PC-3 (cell line): ENCODE measurements around the gene BSCL2. TPM values are rescaled to one million over a fixed set of nuclear protein-coding genes. Genes with fewer than 3 reads are reported as not detected.

Experiments
- ATAC-seq: fragments of 200-7000 bp; cut with Tn5 transposase; 2 replicates; pipeline ENCODE4 v1.9.1; 2020; ENCODE audit warnings: mild to moderate bottlenecking, moderate library complexity
- BruUV-seq: library from RNA; stranded (reverse); fragments of 400-500 nt; replicated peaks from 2 replicates; lab custom pipeline; 2021; lab: Mats Ljungman, UMichigan
- CTCF ChIA-PET: fragments of 300-600 bp; sonication (Branson Sonifier 250); formaldehyde crosslinking; loops from one replicate; lab custom pipeline; 2022; ENCODE audit warnings: antibody characterized with exemption; lab: Charles Lee
- POLR2A ChIA-PET: fragments of 300-600 bp; sonication (Branson Sonifier 250); formaldehyde crosslinking; loops from one replicate; lab custom pipeline; 2022; ENCODE audit warnings: antibody characterized with exemption; ENCODE audit not compliant: unreplicated experiment; lab: Charles Lee
- DNase-seq: peaks from one replicate; pipeline ENCODE4 v3.0.0-alpha.2; 2015
- H2AFZ ChIP-seq: fragments of 300-600 bp; sonication (generic); 2 replicates; pipeline ENCODE4 v1.6.0; 2016; ENCODE audit warnings: antibody characterized with exemption, low read length
- H3F3A ChIP-seq: fragments of 300-600 bp; sonication (generic); one replicate; pipeline ENCODE4 v1.6.0; 2017; ENCODE audit warnings: antibody characterized with exemption, low read length, control low read depth, mild to moderate bottlenecking; ENCODE audit not compliant: unreplicated experiment
- H3K27ac ChIP-seq: fragments of 300-600 bp; sonication (generic); 2 replicates; pipeline ENCODE4 v1.5.1; 2016; ENCODE audit warnings: mild to moderate bottlenecking, low read length
- H3K27me3 ChIP-seq: fragments of 300-600 bp; sonication (generic); 2 replicates; pipeline ENCODE4 v1.6.1; 2016; ENCODE audit warnings: low read length, mixed read lengths
- H3K36me3 ChIP-seq: fragments of 300-600 bp; sonication (generic); 2 replicates; pipeline ENCODE4 v1.6.1; 2016; ENCODE audit warnings: low read depth, mixed run types, low read length, mixed read lengths
- H3K4me1 ChIP-seq: fragments of 300-600 bp; sonication (generic); 2 replicates; pipeline ENCODE4 v1.5.1; 2016; ENCODE audit warnings: low read length; ENCODE audit not compliant: insufficient read depth
- H3K4me2 ChIP-seq: fragments of 300-600 bp; sonication (generic); 2 replicates; pipeline ENCODE4 v1.6.0; 2016; ENCODE audit warnings: low read length
- H3K4me3 ChIP-seq: fragments of 300-600 bp; sonication (generic); 2 replicates; pipeline ENCODE4 v1.5.1; 2016; ENCODE audit warnings: mild to moderate bottlenecking, low read length, mixed read lengths
- H3K79me2 ChIP-seq: fragments of 300-600 bp; sonication (generic); 2 replicates; pipeline ENCODE4 v1.6.1; 2017; ENCODE audit warnings: low read length, mixed read lengths
- H3K9ac ChIP-seq: fragments of 300-600 bp; sonication (generic); 2 replicates; pipeline ENCODE4 v1.6.0; 2016; ENCODE audit warnings: mild to moderate bottlenecking, low read length
- H3K9me2 ChIP-seq: fragments of 300-600 bp; sonication (generic); replicated peaks from 2 replicates; pipeline ENCODE4 v1.6.1; 2016; ENCODE audit warnings: mixed run types, low read length, mixed read lengths
- H3K9me3 ChIP-seq: fragments of 300-600 bp; sonication (generic); 2 replicates; pipeline ENCODE4 v1.6.1; 2016; ENCODE audit warnings: low read length, mixed read lengths
- H4K20me1 ChIP-seq: fragments of 300-600 bp; sonication (generic); 2 replicates; pipeline ENCODE4 v1.6.1; 2016; ENCODE audit warnings: low read length, mixed read lengths
- CTCF ChIP-seq: fragments of 300-600 bp; sonication (generic); conservative IDR thresholded peaks from 2 replicates; pipeline ENCODE4 v1.5.1; 2017; ENCODE audit warnings: antibody characterized with exemption, low read depth, mild to moderate bottlenecking, low read length
- EZH2 ChIP-seq: fragments of 300-600 bp; sonication (generic); IDR thresholded peaks from one replicate; pipeline ENCODE4 v1.6.1; 2017; ENCODE audit warnings: antibody characterized with exemption, mild to moderate bottlenecking, low read length; ENCODE audit not compliant: unreplicated experiment
- EZH2phosphoT487 ChIP-seq: fragments of 300-600 bp; sonication (generic); IDR thresholded peaks from 2 replicates; pipeline ENCODE4 v1.6.1; 2018; ENCODE audit warnings: mild to moderate bottlenecking, antibody characterized with exemption, low read length, borderline replicate concordance
- intact Hi-C: fragments of 100-400 bp; cut with micrococcal nuclease; formaldehyde crosslinking; loops from 2 replicates; pipeline ENCODE4 v1.9.0; 2023
- total RNA-seq: library from RNA; depleted of rRNA; stranded (reverse); fragments of >200 nt; gene quantifications from 2 replicates; pipeline ENCODE4 v1.2.3, GENCODE V29; 2014

The BSCL2 gene
- total RNA-seq, 1 experiment from 2014 or later: 65.7 TPM

GRCh38 chr11:62726156-62726914 lies 19.1 kb upstream of the BSCL2 start:
- Histone ChIP-seq H3K27me3 (no peaks in the 10 kb centered on the region), H3F3A (no peaks in the 10 kb centered on the region), H3K9me3 (no peaks in the 10 kb centered on the region), H3K4me3 (peak overlapping the region; percentile 91), H3K9ac (peak overlapping the region; percentile 85), H3K27ac (peak overlapping the region; percentile 90), H2AFZ (peak overlapping the region; percentile 62; the same call in 1 of the 2 replicates), H4K20me1 (peaks cover 46% of the 10 kb centered on the region), H3K79me2 (peaks cover 82% of the 10 kb centered on the region), H3K4me1 (peaks cover 9% of the 10 kb centered on the region), H3K4me2 (peak overlapping the region; percentile 88), H3K9me2 (no peaks in the 10 kb centered on the region), H3K36me3 (peaks cover 33% of the 10 kb centered on the region)
- BruUV-seq: no TSS peak
- TF ChIP-seq EZH2 (no peak), EZH2phosphoT487 (no peak), CTCF (no peak)
- ChIA-PET POLR2A (interaction anchor here (0.6 to 2.8 kb wide), 7 partner anchors 28 to 136 kb away, joined by 3 to 19 read pairs (median 5); partner anchors contain the start of gene ZBTB3), CTCF (interaction anchor here (1.5 kb wide), 1 partner anchor 61 kb away, joined by 9 read pairs; the partner anchor contains the start of gene TMEM179B)
- ATAC-seq (no peak), DNase-seq (no peak)
- intact Hi-C loops: loop anchor here (2.0 to 10.0 kb wide), 4 partner anchors 49 to 1458 kb away; partner anchors contain the start of genes SLC3A2, STIP1 and UBXN1

- Histone ChIP-seq H2AFZ (no peak overlapping the region), H3K9me3 (no peaks in the 10 kb centered on the region), H3K9ac (peak overlapping the region; percentile 85), H3K36me3 (peaks cover 40% of the 10 kb centered on the region), H3K4me1 (peaks cover 9% of the 10 kb centered on the region), H3F3A (no peaks in the 10 kb centered on the region), H3K4me2 (peak overlapping the region; percentile 88), H3K9me2 (no peaks in the 10 kb centered on the region), H3K4me3 (peak overlapping the region; percentile 91), H4K20me1 (peaks cover 46% of the 10 kb centered on the region), H3K27ac (no peak overlapping the region), H3K79me2 (peaks cover 83% of the 10 kb centered on the region), H3K27me3 (no peaks in the 10 kb centered on the region)
- BruUV-seq: TSS peak; percentile 35
- ATAC-seq (no peak), DNase-seq (peak; percentile 40)
- ChIA-PET CTCF (no interaction called here), POLR2A (interaction anchor here (0.7 kb wide), 3 partner anchors 48 to 135 kb away, joined by 3 to 5 read pairs (median 4); no protein-coding TSS in a partner anchor)
- no peak for TF ChIP-seq CTCF
- no peak for TF ChIP-seq EZH2
- no peak for TF ChIP-seq EZH2phosphoT487
- intact Hi-C loops: loop anchor here (2.0 to 10.0 kb wide), 4 partner anchors 48 to 1459 kb away; partner anchors contain the start of genes SLC3A2, STIP1 and UBXN1
Observed at GRCh38 chr11:62725646-62726045, 18.4 kb upstream of the BSCL2 start.
